SK-N-SH treated with all-trans-retinoic acid at 6 μM for 48 hours (cell line): ENCODE data around the gene MAGEA10.

Experiments
- ATAC-seq: fragments of 200-7000 bp; cut with Tn5 transposase; 3 replicates; pipeline ENCODE4 v1.9.1; 2020; ENCODE audit warnings: mild to moderate bottlenecking, moderate library complexity
- ARNTL ChIP-seq: fragments of 450-650 bp; formaldehyde crosslinking; IDR thresholded peaks from 2 replicates; pipeline ENCODE4 v1.5.0; 2020; ENCODE audit warnings: low read depth, mild to moderate bottlenecking, moderate library complexity, borderline replicate concordance
- BACH2 ChIP-seq: fragments of 250-450 bp; sonication (Bioruptor Pico); IDR thresholded peaks from 2 replicates; pipeline ENCODE4 v1.9.0; 2021; ENCODE audit warnings: mild to moderate bottlenecking, borderline replicate concordance
- CREB5 ChIP-seq: fragments of 250-450 bp; sonication (Bioruptor Pico); IDR thresholded peaks from 2 replicates; pipeline ENCODE4 v1.5.1; 2020; ENCODE audit warnings: low read depth, mild to moderate bottlenecking, moderate library complexity
- CSDC2 ChIP-seq: fragments of 250-450 bp; sonication (Bioruptor Pico); IDR thresholded peaks from 2 replicates; pipeline ENCODE4 v1.5.0; 2020; ENCODE audit warnings: mild to moderate bottlenecking, moderate library complexity
- CSRNP3 ChIP-seq: fragments of 250-450 bp; sonication (Bioruptor Pico); IDR thresholded peaks from 2 replicates; pipeline ENCODE4 v1.5.1; 2021; ENCODE audit warnings: mild to moderate bottlenecking, moderate library complexity
- ESRRG ChIP-seq: fragments of 250-450 bp; sonication (Bioruptor Pico); IDR thresholded peaks from 2 replicates; pipeline ENCODE4 v1.6.1; 2021; ENCODE audit warnings: mild to moderate bottlenecking
- GLIS3 ChIP-seq: fragments of 250-450 bp; sonication (Bioruptor Pico); IDR thresholded peaks from 2 replicates; pipeline ENCODE4 v1.5.0; 2020; ENCODE audit warnings: mild to moderate bottlenecking, moderate library complexity
- ISL1 ChIP-seq: fragments of 250-450 bp; sonication (Bioruptor Pico); IDR thresholded peaks from 2 replicates; pipeline ENCODE4 v2.1.2; 2022; ENCODE audit warnings: mild to moderate bottlenecking, moderate library complexity
- OSR1 ChIP-seq: fragments of 250-450 bp; sonication (Bioruptor Pico); IDR thresholded peaks from 2 replicates; pipeline ENCODE4 v1.8.0; 2022; ENCODE audit warnings: moderate library complexity, mild to moderate bottlenecking, inconsistent platforms
- POU6F1 ChIP-seq: fragments of 250-450 bp; sonication (Bioruptor Pico); IDR thresholded peaks from 2 replicates; pipeline ENCODE4 v1.8.0; 2021; ENCODE audit warnings: low read depth, mild to moderate bottlenecking, moderate library complexity, borderline replicate concordance
- PPARA ChIP-seq: fragments of 250-450 bp; sonication (Bioruptor Pico); IDR thresholded peaks from 2 replicates; pipeline ENCODE4 v1.5.0; 2020; ENCODE audit warnings: mild to moderate bottlenecking, borderline replicate concordance
- RARB ChIP-seq: fragments of 250-450 bp; sonication (Bioruptor Pico); IDR thresholded peaks from 2 replicates; pipeline ENCODE4 v1.8.0; 2021; ENCODE audit warnings: mild to moderate bottlenecking, moderate library complexity
- SNAI2 ChIP-seq: fragments of 250-450 bp; sonication (Bioruptor Pico); IDR thresholded peaks from 2 replicates; pipeline ENCODE4 v1.5.0; 2020; ENCODE audit warnings: mild to moderate bottlenecking, moderate library complexity
- TCF4 ChIP-seq: fragments of 250-450 bp; sonication (Bioruptor Pico); IDR thresholded peaks from 2 replicates; pipeline ENCODE4 v1.8.0; 2021; ENCODE audit warnings: mild to moderate bottlenecking, moderate library complexity, borderline replicate concordance
- TOX ChIP-seq: fragments of 250-450 bp; sonication (Bioruptor Pico); IDR thresholded peaks from 2 replicates; pipeline ENCODE4 v1.8.0; 2021; ENCODE audit warnings: mild to moderate bottlenecking, moderate library complexity, borderline replicate concordance
- TSHZ2 ChIP-seq: fragments of 250-450 bp; sonication (Bioruptor Pico); IDR thresholded peaks from 2 replicates; pipeline ENCODE4 v1.5.0; 2020; ENCODE audit warnings: mild to moderate bottlenecking, moderate library complexity
- ZC3H10 ChIP-seq: fragments of 250-450 bp; sonication (Bioruptor Pico); IDR thresholded peaks from 2 replicates; pipeline ENCODE4 v1.5.1; 2021; ENCODE audit warnings: mild to moderate bottlenecking, moderate library complexity
- ZFP3 ChIP-seq: fragments of 250-450 bp; sonication (Bioruptor Pico); IDR thresholded peaks from 2 replicates; pipeline ENCODE4 v1.5.0; 2020; ENCODE audit warnings: mild to moderate bottlenecking, moderate library complexity
- ZFP30 ChIP-seq: fragments of 450-650 bp; formaldehyde crosslinking; IDR thresholded peaks from 2 replicates; pipeline ENCODE4 v1.5.0; 2022; ENCODE audit warnings: mild to moderate bottlenecking, moderate library complexity
- ZNF565 ChIP-seq: fragments of 450-650 bp; formaldehyde crosslinking; conservative IDR thresholded peaks from 2 replicates; pipeline ENCODE4 v1.5.0; 2020; ENCODE audit warnings: low read depth, mild to moderate bottlenecking, moderate library complexity
- ZNF70 ChIP-seq: fragments of 450-650 bp; formaldehyde crosslinking; IDR thresholded peaks from 2 replicates; pipeline ENCODE4 v1.5.0; 2020; ENCODE audit warnings: mild to moderate bottlenecking, moderate library complexity
- ZNF8 ChIP-seq: fragments of 450-650 bp; formaldehyde crosslinking; IDR thresholded peaks from 2 replicates; pipeline ENCODE4 v1.5.0; 2020; ENCODE audit warnings: mild to moderate bottlenecking, moderate library complexity
- TF ChIP-seq, protein P1 (sequence below): fragments of 250-450 bp; sonication (Bioruptor Pico); IDR thresholded peaks from 2 replicates; pipeline ENCODE4 v1.8.0; 2020; ENCODE audit warnings: mild to moderate bottlenecking, moderate library complexity, borderline replicate concordance

Gene MAGEA10

DNA sequence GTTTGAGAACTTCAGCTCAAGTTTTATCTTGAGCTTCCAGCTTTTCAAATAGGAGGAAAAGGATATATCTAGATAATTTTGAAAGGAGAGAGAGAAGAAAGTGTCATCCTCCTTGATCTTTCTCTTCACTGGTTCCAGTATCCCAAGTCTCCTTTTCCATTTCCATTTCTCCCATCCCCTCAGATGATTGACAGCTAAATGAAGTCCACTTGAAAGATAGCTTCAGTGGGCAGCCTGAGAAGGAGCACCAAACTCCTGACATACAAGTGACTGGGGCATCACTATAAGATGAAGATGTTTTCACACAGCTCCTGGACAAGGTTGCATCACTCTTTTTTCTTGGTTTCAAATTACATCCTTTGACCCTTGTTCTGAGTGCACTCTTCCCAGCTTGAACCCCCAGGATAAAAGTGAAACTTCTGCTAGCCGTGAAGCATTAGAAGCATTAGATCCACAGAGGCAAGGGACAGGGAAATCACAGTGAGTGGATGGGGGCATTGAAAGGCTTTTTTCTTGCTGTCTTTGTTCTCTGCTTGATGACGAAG lies 17.5 kb upstream of the MAGEA10 start:
- ATAC-seq, result no peak
- TF ChIP-seq CREB5 (CRISPR knock-in tag) (no peak), GLIS3 (no peak), PPARA (CRISPR knock-in tag) (no peak), CSRNP3 (CRISPR knock-in tag) (no peak), TCF4 (no peak), RARB (CRISPR knock-in tag) (no peak), ZFP3 (CRISPR knock-in tag) (no peak), TOX (CRISPR knock-in tag) (no peak)
- TF ChIP-seq, protein P1, sequence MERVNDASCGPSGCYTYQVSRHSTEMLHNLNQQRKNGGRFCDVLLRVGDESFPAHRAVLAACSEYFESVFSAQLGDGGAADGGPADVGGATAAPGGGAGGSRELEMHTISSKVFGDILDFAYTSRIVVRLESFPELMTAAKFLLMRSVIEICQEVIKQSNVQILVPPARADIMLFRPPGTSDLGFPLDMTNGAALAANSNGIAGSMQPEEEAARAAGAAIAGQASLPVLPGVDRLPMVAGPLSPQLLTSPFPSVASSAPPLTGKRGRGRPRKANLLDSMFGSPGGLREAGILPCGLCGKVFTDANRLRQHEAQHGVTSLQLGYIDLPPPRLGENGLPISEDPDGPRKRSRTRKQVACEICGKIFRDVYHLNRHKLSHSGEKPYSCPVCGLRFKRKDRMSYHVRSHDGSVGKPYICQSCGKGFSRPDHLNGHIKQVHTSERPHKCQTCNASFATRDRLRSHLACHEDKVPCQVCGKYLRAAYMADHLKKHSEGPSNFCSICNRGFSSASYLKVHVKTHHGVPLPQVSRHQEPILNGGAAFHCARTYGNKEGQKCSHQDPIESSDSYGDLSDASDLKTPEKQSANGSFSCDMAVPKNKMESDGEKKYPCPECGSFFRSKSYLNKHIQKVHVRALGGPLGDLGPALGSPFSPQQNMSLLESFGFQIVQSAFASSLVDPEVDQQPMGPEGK (CRISPR knock-in tag), result no peak

DNA sequence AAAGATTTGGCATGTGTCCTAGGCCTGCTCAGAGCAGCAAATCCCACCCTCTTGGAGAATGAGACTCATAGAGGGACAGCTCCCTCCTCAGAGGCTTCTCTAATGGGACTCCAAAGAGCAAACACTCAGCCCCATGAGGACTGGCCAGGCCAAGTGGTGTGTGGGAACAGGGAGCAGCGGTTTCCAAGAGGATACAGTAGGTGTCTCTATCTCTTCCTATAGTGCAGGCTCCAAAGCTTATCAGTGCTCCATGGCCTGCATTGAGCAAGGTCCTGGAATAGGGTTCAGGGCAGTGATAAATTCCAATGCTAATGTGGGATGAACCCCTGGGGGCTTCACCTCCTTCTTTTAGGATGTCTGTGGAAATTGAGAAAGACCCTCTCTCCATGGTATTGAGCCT lies 15.7 kb upstream of the MAGEA10 start:
- TF ChIP-seq RARB (CRISPR knock-in tag) (no peak), TSHZ2 (CRISPR knock-in tag) (no peak), TOX (CRISPR knock-in tag) (no peak), ZFP3 (CRISPR knock-in tag) (no peak), ARNTL (CRISPR knock-in tag) (no peak), POU6F1 (CRISPR knock-in tag) (no peak), ZNF565 (CRISPR knock-in tag) (no peak), PPARA (CRISPR knock-in tag) (no peak), ESRRG (no peak), ZFP30 (CRISPR knock-in tag) (no peak), CSDC2 (CRISPR knock-in tag) (no peak), TCF4 (no peak)
- ATAC-seq, result no peak

DNA sequence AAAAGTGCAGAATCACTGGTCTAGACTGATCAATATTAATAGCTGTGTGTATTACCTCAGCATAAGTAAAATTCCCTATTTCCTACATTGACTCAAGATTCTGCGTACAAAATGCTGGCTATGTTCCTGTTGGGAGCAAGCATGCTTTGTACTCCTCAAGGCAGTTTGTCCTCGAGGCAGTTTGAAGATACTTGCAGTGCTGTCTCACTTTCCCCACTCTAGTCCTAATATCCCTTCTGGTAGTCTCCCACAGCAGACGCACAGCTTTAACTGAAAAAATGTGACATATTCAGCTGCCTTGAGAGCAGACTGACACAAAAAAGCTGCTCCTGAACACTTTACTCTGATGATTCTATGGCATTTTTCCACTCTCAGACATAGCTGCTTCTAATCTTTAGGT lies 12.9 kb upstream of the MAGEA10 start:
- no peak for ATAC-seq
- TF ChIP-seq ZNF8 (CRISPR knock-in tag) (no peak), OSR1 (CRISPR knock-in tag) (no peak), TCF4 (no peak), ZFP3 (CRISPR knock-in tag) (no peak), BACH2 (CRISPR knock-in tag) (no peak), ZNF70 (no peak), PPARA (CRISPR knock-in tag) (no peak), ISL1 (CRISPR knock-in tag) (no peak), ZC3H10 (CRISPR knock-in tag) (no peak), CREB5 (CRISPR knock-in tag) (no peak), GLIS3 (no peak), POU6F1 (CRISPR knock-in tag) (no peak), SNAI2 (CRISPR knock-in tag) (no peak), RARB (CRISPR knock-in tag) (no peak), ESRRG (no peak), ZNF565 (CRISPR knock-in tag) (no peak), ZFP30 (CRISPR knock-in tag) (no peak)
- TF ChIP-seq, protein P1 (CRISPR knock-in tag), result no peak
